NCI-H1417 (cell line): ENCODE results near the gene WNT7B.
A peak's percentile ranks its signal among the peaks of the same experiment; 100 is the strongest.

Experiments used
- DNase-seq, 3 experiments: peaks; one replicate each; lab custom pipeline; 2025; lab: John Stamatoyannopoulos, UW

The WNT7B gene

GRCh38 chr22:45906946-45907345 is 70.0 kb downstream of the WNT7B start:
- DNase-seq: no peak

GRCh38 chr22:45905924-45906865 is 70.8 kb downstream of the WNT7B start:
- peak in 1 of 3 experiments; percentile 24 for DNase-seq

GRCh38 chr22:45905326-45905923 is 71.5 kb downstream of the WNT7B start:
- peak in 2 of 3 experiments; percentile 22 to 46 for DNase-seq

GRCh38 chr22:45904236-45904635 is 72.7 kb downstream of the WNT7B start:
- no peak for DNase-seq

- DNase-seq: no peak
Measured at GRCh38 chr22:45903355-45904135, 73.4 kb downstream of the WNT7B start.

GRCh38 chr22:45897736-45898135 is 79.2 kb downstream of the WNT7B start:
- DNase-seq: no peak

GRCh38 chr22:45896964-45897538 is 79.9 kb downstream of the WNT7B start:
- DNase-seq: no peak

GRCh38 chr22:45896153-45896951 is 80.6 kb downstream of the WNT7B start:
- DNase-seq: peak in 2 of 3 experiments; percentile 11 to 35

- no peak for DNase-seq
Measured at GRCh38 chr22:45895436-45896152, 81.4 kb downstream of the WNT7B start.

GRCh38 chr22:45893516-45893915 is 83.4 kb downstream of the WNT7B start:
- no peak for DNase-seq

GRCh38 chr22:45892681-45893461 is 84.1 kb downstream of the WNT7B start:
- DNase-seq: no peak

- no peak for DNase-seq
Measured at GRCh38 chr22:45891996-45892621, 84.9 kb downstream of the WNT7B start.

GRCh38 chr22:45891471-45891995 is 85.4 kb downstream of the WNT7B start:
- DNase-seq: no peak

- no peak for DNase-seq
Measured at GRCh38 chr22:45891021-45891421, 85.9 kb downstream of the WNT7B start.

GRCh38 chr22:45890351-45890635 is 86.7 kb downstream of the WNT7B start:
- no peak for DNase-seq

GRCh38 chr22:45889539-45890350 is 87.2 kb downstream of the WNT7B start:
- DNase-seq: no peak

GRCh38 chr22:45889093-45889538 is 87.8 kb downstream of the WNT7B start:
- DNase-seq: no peak
